ENCODE measurements around the gene PLD4.
"Not testable (repeated sequence)": the region's sequence is repeated elsewhere in the genome, so short reads cannot be mapped to it uniquely, and the experiment has no call there.

PLD4 gene

GRCh38 chr14:104904650-104905578 is 19.8 kb upstream of the PLD4 start:
- not testable (repeated sequence) for H3K27ac ChIP-seq (ENCODE audit: low read depth, low read length, severe bottlenecking); H3K9me3 ChIP-seq (ENCODE audit: control insufficient read depth, low read length); H3K4me3 ChIP-seq (ENCODE audit: extremely low read depth, insufficient read depth, low read length, poor library complexity, severe bottlenecking); H3K36me3 ChIP-seq (ENCODE audit: control insufficient read depth, insufficient read depth, low read length); H3K4me1 ChIP-seq (ENCODE audit: control insufficient read depth, insufficient read depth, low read length, poor library complexity, severe bottlenecking)
- 27 to 36% methylated on average over 26 to 31 of the region's 38 CpGs for WGBS, 2 experiments (ENCODE audit: insufficient coverage in 2 of 2)

- WGBS, 2 experiments (ENCODE audit: insufficient coverage in 2 of 2): 29 to 37% methylated on average over 16 to 17 of the region's 28 CpGs
- H3K4me1 ChIP-seq (ENCODE audit: control insufficient read depth, insufficient read depth, low read length, poor library complexity, severe bottlenecking); H3K4me3 ChIP-seq (ENCODE audit: extremely low read depth, insufficient read depth, low read length, poor library complexity, severe bottlenecking); H3K27ac ChIP-seq (ENCODE audit: low read depth, low read length, severe bottlenecking); H3K9me3 ChIP-seq (ENCODE audit: control insufficient read depth, low read length); H3K36me3 ChIP-seq (ENCODE audit: control insufficient read depth, insufficient read depth, low read length): not testable (repeated sequence)
These were observed 19.1 kb upstream of the PLD4 start for GRCh38 chr14:104905579-104905933.

- 29% methylated on average over 1 of the region's 1 CpG; no CpG with 5 or more reads in 1 of the 2 experiments for WGBS, 2 experiments (ENCODE audit: insufficient coverage in 2 of 2)
- H3K9me3 ChIP-seq (ENCODE audit: control insufficient read depth, low read length): peaks cover 20% of the 10 kb centered on the region
- H3K4me3 ChIP-seq (ENCODE audit: extremely low read depth, insufficient read depth, low read length, poor library complexity, severe bottlenecking): no peak overlapping the region
- no peaks in the 10 kb centered on the region for H3K4me1 ChIP-seq (ENCODE audit: control insufficient read depth, insufficient read depth, low read length, poor library complexity, severe bottlenecking)
- H3K36me3 ChIP-seq (ENCODE audit: control insufficient read depth, insufficient read depth, low read length): no peaks in the 10 kb centered on the region
- no peak overlapping the region for H3K27ac ChIP-seq (ENCODE audit: low read depth, low read length, severe bottlenecking)
These were observed 16.4 kb upstream of the PLD4 start for GRCh38 chr14:104908303-104908702.

- WGBS, 2 experiments (ENCODE audit: insufficient coverage in 2 of 2): 79 to 100% methylated on average over 2 to 3 of the region's 3 CpGs
- Histone ChIP-seq H3K9me3 (ENCODE audit: control insufficient read depth, low read length) (peaks cover 20% of the 10 kb centered on the region), H3K4me1 (ENCODE audit: control insufficient read depth, insufficient read depth, low read length, poor library complexity, severe bottlenecking) (no peaks in the 10 kb centered on the region), H3K36me3 (ENCODE audit: control insufficient read depth, insufficient read depth, low read length) (no peaks in the 10 kb centered on the region), H3K4me3 (ENCODE audit: extremely low read depth, insufficient read depth, low read length, poor library complexity, severe bottlenecking) (no peak overlapping the region), H3K27ac (ENCODE audit: low read depth, low read length, severe bottlenecking) (no peak overlapping the region)
These were observed 12.6 kb upstream of the PLD4 start for GRCh38 chr14:104912053-104912452.

GRCh38 chr14:104913435-104913834 is 11.2 kb upstream of the PLD4 start:
- peaks cover 10% of the 10 kb centered on the region for H3K9me3 ChIP-seq (ENCODE audit: control insufficient read depth, low read length)
- no peak overlapping the region for H3K27ac ChIP-seq (ENCODE audit: low read depth, low read length, severe bottlenecking)
- H3K4me3 ChIP-seq (ENCODE audit: extremely low read depth, insufficient read depth, low read length, poor library complexity, severe bottlenecking): no peak overlapping the region
- H3K36me3 ChIP-seq (ENCODE audit: control insufficient read depth, insufficient read depth, low read length): no peaks in the 10 kb centered on the region
- WGBS, 2 experiments (ENCODE audit: insufficient coverage in 2 of 2): 90 to 96% methylated on average over 6 to 7 of the region's 7 CpGs
- H3K4me1 ChIP-seq (ENCODE audit: control insufficient read depth, insufficient read depth, low read length, poor library complexity, severe bottlenecking): no peaks in the 10 kb centered on the region

- Histone ChIP-seq H3K36me3 (ENCODE audit: control insufficient read depth, insufficient read depth, low read length) (no peaks in the 10 kb centered on the region), H3K9me3 (ENCODE audit: control insufficient read depth, low read length) (peaks cover 2% of the 10 kb centered on the region), H3K4me1 (ENCODE audit: control insufficient read depth, insufficient read depth, low read length, poor library complexity, severe bottlenecking) (no peaks in the 10 kb centered on the region), H3K27ac (ENCODE audit: low read depth, low read length, severe bottlenecking) (no peak overlapping the region), H3K4me3 (ENCODE audit: extremely low read depth, insufficient read depth, low read length, poor library complexity, severe bottlenecking) (no peak overlapping the region)
- WGBS, 2 experiments (ENCODE audit: insufficient coverage in 2 of 2): 94 to 95% methylated on average over 8 of the region's 9 CpGs
These were observed 7.6 kb upstream of the PLD4 start for GRCh38 chr14:104917116-104917515.

GRCh38 chr14:104917993-104918392 is 6.7 kb upstream of the PLD4 start:
- 75 to 100% methylated on average over 2 to 3 of the region's 4 CpGs for WGBS, 2 experiments (ENCODE audit: insufficient coverage in 2 of 2)
- H3K4me3 ChIP-seq (ENCODE audit: extremely low read depth, insufficient read depth, low read length, poor library complexity, severe bottlenecking): no peak overlapping the region
- no peak overlapping the region for H3K27ac ChIP-seq (ENCODE audit: low read depth, low read length, severe bottlenecking)
- no peaks in the 10 kb centered on the region for H3K36me3 ChIP-seq (ENCODE audit: control insufficient read depth, insufficient read depth, low read length)
- H3K4me1 ChIP-seq (ENCODE audit: control insufficient read depth, insufficient read depth, low read length, poor library complexity, severe bottlenecking): no peaks in the 10 kb centered on the region
- no peaks in the 10 kb centered on the region for H3K9me3 ChIP-seq (ENCODE audit: control insufficient read depth, low read length)

- H3K9me3 ChIP-seq (ENCODE audit: control insufficient read depth, low read length); H3K4me3 ChIP-seq (ENCODE audit: extremely low read depth, insufficient read depth, low read length, poor library complexity, severe bottlenecking): not testable (repeated sequence)
- WGBS, 2 experiments (ENCODE audit: insufficient coverage in 2 of 2): 82 to 100% methylated on average over 2 to 6 of the region's 12 CpGs
These were observed 5.3 kb upstream of the PLD4 start for GRCh38 chr14:104919152-104919992.

GRCh38 chr14:104919993-104920315 is 4.7 kb upstream of the PLD4 start:
- Histone ChIP-seq H3K4me3 (ENCODE audit: extremely low read depth, insufficient read depth, low read length, poor library complexity, severe bottlenecking) (no peak overlapping the region), H3K9me3 (ENCODE audit: control insufficient read depth, low read length) (peaks cover 5% of the 10 kb centered on the region), H3K4me1 (ENCODE audit: control insufficient read depth, insufficient read depth, low read length, poor library complexity, severe bottlenecking) (no peaks in the 10 kb centered on the region), H3K27ac (ENCODE audit: low read depth, low read length, severe bottlenecking) (no peak overlapping the region), H3K36me3 (ENCODE audit: control insufficient read depth, insufficient read depth, low read length) (no peaks in the 10 kb centered on the region)
- 0 to 60% methylated on average over 1 to 3 of the region's 3 CpGs for WGBS, 2 experiments (ENCODE audit: insufficient coverage in 2 of 2)

More at GRCh38 chr14:104919152-104919992, 5.3 kb upstream of the PLD4 start:
- not testable (repeated sequence) for H3K4me1 ChIP-seq (ENCODE audit: control insufficient read depth, insufficient read depth, low read length, poor library complexity, severe bottlenecking); H3K36me3 ChIP-seq (ENCODE audit: control insufficient read depth, insufficient read depth, low read length); H3K27ac ChIP-seq (ENCODE audit: low read depth, low read length, severe bottlenecking)

- Histone ChIP-seq H3K4me3 (ENCODE audit: extremely low read depth, insufficient read depth, low read length, poor library complexity, severe bottlenecking) (no peak overlapping the region), H3K27ac (ENCODE audit: low read depth, low read length, severe bottlenecking) (no peak overlapping the region), H3K9me3 (ENCODE audit: control insufficient read depth, low read length) (peaks cover 5% of the 10 kb centered on the region), H3K4me1 (ENCODE audit: control insufficient read depth, insufficient read depth, low read length, poor library complexity, severe bottlenecking) (no peaks in the 10 kb centered on the region), H3K36me3 (ENCODE audit: control insufficient read depth, insufficient read depth, low read length) (no peaks in the 10 kb centered on the region)
- 80 to 92% methylated on average over 2 to 4 of the region's 4 CpGs for WGBS, 2 experiments (ENCODE audit: insufficient coverage in 2 of 2)
These were observed 849 bp upstream of the PLD4 start for GRCh38 chr14:104923640-104924420.

All from mesodermal cell (in vitro differentiated cells).